Skin epidermis (tissue), 12 donors: ENCODE data around the gene NR1H4.
"Not testable (repeated sequence)": the region's sequence is repeated elsewhere in the genome, so short reads cannot be mapped to it uniquely, and the experiment has no call there.

Experiments used
- H3K27ac ChIP-seq, 21 experiments: fragments of 200-600 bp; sonication (generic) in 11 of 21; one replicate each; pipeline ENCODE4 v1.5.0; 2020; ENCODE audit warnings: mild to moderate bottlenecking in 3 of 21, inconsistent platforms in 2 of 21, moderate library complexity in 2 of 21
- H3K4me3 ChIP-seq, 7 experiments: fragments of 200-600 bp; sonication (generic) in 2 of 7; one replicate each; pipeline ENCODE4 v1.5.0; 2020; ENCODE audit warnings: inconsistent platforms in 2 of 7, mild to moderate bottlenecking in 2 of 7, moderate library complexity in 1 of 7

NR1H4 gene

DNA sequence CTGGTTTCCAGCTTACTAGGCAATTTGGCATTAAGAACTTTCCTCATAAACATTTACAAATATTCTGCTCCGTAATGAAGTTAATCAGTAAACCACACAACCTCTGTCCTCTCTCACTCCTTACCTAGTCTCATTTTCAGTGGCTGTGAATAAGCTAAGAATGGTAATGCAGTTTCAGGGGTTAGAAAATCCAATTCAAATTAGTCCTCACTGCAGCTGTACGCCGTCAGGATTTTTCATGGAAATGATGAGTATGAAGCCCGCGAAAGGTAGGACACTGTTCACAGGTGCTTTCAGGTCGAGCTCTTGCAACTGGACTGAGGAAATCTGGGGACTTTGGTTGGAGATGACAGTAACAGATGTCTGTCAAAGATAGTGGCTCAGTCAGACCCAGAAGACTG lies 29.6 kb downstream of the NR1H4 start:
- no peak overlapping the region for H3K4me3 ChIP-seq
- no peak overlapping the region for H3K27ac ChIP-seq

DNA sequence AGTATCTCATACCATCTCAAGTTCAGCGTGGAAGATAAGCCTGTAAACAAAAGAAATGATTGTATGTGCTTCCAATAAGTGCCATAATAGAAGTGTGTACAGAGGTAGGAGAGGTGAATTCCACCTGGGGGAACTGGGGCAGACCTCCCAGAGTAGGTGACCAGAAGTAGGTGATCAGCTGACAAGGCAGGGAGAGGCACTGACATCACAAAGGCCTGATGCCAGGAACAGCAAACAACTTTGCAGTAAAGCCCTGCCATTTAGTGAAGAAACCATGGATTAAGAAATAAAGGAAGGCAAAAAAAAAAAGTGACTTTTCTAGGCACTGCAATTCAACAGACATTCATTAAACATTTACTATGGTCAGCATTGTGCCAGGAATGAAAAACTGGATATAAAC lies 31.1 kb downstream of the NR1H4 start:
- H3K27ac ChIP-seq: no peak overlapping the region
- H3K4me3 ChIP-seq: no peak overlapping the region

GRCh38 chr12:100508751-100509150 lies 35.1 kb downstream of the NR1H4 start:
- Histone ChIP-seq H3K27ac (no peak overlapping the region), H3K4me3 (no peak overlapping the region)

DNA sequence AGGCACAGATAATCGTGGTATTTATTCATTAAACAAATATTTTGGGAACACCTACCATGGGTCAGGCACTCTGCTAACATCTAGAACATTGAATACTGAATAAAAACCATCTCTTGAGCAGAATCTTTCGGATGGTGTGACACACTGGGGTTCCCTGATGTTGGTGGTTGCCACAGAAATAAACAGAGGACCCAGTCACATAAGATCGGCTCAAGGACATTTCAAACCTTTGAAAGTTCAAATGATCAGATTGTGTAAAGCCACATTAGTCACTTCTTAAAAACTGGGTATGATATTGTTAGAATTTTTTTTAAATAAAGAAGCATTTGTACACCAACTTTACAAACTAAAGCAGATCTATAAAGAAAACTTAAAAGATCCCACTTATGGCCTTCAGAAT lies 39.0 kb downstream of the NR1H4 start:
- Histone ChIP-seq H3K4me3 (no peak overlapping the region), H3K27ac (no peak overlapping the region)

DNA sequence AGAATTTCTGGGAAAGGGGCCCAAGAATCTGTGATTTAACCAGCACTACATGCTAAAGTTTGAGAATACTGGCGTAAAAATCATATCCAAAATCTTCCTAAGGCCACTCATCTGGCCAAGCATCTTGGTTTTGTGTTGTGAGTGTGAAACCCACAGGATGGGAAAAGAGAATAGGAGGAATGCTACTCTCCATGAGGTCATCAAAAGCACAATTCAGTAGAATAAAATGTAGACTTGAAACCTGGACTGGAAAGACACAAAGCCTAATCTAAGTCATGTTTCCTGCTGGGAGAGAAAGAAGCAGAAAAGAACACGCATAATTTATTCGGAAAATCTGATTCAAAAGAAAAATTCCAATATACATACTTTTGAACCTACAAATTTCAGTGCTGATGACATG lies 42.3 kb downstream of the NR1H4 start:
- no peak overlapping the region for H3K27ac ChIP-seq

GRCh38 chr12:100518376-100518775 lies 44.7 kb downstream of the NR1H4 start:
- Histone ChIP-seq H3K27ac (no peak overlapping the region), H3K4me3 (no peak overlapping the region)

More for the DNA sequence above, 42.3 kb downstream of the NR1H4 start:
- H3K4me3 ChIP-seq: no peak overlapping the region

DNA sequence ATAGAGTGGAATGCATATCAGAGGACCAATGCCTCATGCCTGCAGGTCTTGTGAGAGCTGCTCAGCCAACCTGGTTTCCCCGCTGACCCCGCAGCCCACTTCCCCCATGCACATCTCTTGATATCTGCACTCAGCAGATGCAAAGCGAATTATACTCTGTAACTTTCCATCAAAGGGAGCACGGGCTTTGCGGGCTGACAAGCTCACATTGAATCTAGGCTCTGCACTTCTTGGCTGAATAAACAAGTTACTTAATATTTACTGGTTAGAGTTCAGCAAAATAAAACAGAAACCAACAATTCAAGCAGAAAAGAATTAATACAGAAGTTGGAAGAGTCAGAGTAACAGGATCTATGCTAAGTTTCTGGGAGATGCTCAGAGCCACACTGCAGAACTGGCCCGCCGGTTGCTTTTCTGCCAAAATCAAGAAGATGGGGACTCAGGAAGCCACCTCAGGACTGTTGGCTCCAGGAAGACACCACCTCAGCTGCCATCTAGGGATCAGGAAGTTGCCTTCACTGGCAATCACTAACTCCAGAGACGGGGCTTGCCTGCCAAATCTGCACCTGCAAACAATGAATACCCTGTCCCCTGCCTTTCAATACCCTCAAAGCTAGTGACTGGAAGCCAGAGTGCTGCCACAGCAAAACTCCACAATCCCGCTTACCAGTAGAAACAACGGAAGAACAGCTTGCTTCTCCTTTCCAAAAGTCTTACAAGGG lies 46.5 kb downstream of the NR1H4 start:
- Histone ChIP-seq H3K4me3 (no peak overlapping the region), H3K27ac (no peak overlapping the region)

DNA sequence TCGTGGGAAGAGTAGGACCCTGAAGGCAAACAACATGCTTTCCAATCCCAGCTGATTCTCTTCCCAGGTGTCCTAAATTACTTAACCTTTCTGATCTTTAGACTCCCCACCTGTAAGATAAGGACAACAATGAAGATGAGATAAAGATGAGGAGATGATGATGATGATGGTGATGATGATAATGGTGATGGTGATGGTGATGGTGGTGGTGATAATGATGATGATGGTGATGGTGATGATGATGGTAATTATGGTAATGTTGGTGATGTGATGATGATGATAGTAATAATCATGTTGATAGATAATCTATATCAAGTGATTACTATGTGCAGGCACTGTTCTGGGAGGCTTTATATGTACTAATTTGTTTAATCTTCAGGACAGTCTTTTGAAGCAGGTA lies 48.3 kb downstream of the NR1H4 start:
- no peak overlapping the region for H3K27ac ChIP-seq
- no peak overlapping the region for H3K4me3 ChIP-seq

DNA sequence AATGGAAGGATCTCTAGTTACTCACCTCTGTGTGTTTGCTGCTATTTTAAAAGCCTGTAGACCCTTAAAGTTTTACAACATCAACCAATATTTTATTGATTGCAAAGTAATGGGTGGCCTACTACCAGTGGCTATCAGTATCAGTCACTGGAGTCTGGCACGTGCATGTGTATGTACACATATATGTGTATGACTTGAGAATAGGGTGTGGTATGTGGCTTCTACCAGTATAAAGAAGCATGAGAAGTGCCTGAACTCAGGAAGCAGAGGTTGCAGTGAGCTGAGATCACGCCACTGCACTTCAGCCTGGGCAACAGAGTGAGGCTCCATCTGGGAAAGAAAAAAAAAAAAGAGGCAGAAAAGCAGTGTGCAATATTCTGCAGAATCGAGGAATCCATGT lies 54.4 kb downstream of the NR1H4 start:
- no peak overlapping the region for H3K27ac ChIP-seq
- no peak overlapping the region for H3K4me3 ChIP-seq

DNA sequence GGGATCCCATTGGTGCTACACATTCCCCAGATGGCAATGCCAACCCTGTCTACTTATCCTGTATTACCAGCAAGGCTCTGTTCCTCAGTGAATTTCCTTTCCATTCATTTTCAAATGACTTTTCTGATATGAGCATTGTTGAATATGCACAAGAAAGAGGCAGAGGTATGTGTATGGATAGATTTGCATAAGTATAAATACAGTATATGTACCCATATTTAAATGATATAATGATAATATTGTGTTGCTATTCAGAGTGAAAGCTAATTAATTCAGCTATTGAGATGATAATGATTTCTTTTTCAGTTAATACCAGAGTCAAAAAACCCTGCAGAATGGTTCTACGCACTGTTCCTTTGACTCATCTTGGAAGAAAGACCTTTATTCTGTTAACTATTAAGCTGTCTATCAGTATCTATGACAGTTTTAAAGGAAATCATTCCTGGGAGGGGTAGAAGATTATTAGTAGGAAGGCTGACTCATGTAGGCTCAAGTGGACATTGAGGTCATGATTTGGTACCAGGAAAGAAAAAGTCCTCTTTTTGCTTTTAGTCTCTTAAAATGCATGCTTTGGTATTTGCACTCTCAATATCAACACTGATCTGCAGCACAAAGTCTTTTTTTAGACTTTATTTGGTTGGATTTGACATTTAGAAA lies 54.9 kb downstream of the NR1H4 start:
- Histone ChIP-seq H3K4me3 (no peak overlapping the region), H3K27ac (no peak overlapping the region)

GRCh38 chr12:100529756-100530350 lies 56.2 kb downstream of the NR1H4 start:
- no peak overlapping the region for H3K4me3 ChIP-seq
- no peak overlapping the region for H3K27ac ChIP-seq

DNA sequence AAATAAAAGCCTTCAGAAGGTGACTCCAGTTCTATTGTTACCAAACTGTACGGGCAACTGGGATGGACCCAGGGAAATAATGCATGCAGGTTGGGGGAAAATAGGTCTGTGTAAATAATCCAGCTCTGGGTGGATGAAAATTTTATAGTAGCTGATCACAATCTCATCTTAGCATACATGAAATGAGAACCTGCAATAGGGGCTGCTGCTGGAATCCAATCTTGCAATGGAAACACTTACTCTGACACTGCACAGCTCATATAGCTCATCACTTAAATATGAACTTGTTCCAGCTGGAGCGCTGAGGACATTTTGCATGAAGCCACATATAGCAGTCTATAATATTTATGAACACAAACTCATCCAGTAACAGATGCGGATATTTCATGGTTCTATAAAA lies 59.7 kb downstream of the NR1H4 start:
- Histone ChIP-seq H3K27ac (no peak overlapping the region), H3K4me3 (no peak overlapping the region)

GRCh38 chr12:100534625-100535227 lies 61.1 kb downstream of the NR1H4 start:
- Histone ChIP-seq H3K4me3 (no peak overlapping the region), H3K27ac (no peak overlapping the region)

- no peak overlapping the region for H3K4me3 ChIP-seq
These were observed 65.5 kb downstream of the NR1H4 start for GRCh38 chr12:100539202-100539601.

GRCh38 chr12:100544165-100544564 lies 70.5 kb downstream of the NR1H4 start:
- no peak overlapping the region for H3K27ac ChIP-seq
- no peak overlapping the region for H3K4me3 ChIP-seq

More at GRCh38 chr12:100539202-100539601, 65.5 kb downstream of the NR1H4 start:
- H3K27ac ChIP-seq: no peak overlapping the region

DNA sequence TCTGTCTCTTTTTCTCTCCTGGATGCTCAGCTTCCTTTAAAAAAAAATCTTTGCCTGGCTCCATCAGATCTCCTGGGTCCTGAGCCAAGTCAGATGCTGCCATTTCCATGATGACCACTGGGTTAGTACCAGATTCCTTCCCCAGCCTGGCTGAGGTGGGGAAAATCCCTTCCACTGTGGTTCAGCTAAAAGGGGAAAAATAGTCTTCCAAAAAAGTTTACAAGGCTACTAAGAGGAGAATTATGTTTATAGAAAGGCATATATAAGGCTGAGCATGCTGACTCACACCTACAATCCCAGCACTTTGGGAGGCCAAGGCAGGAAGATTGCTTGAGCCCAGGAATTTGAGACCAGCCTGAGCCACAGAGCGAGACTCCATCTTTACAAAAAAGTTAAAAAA lies 71.4 kb downstream of the NR1H4 start:
- Histone ChIP-seq H3K4me3 (no peak overlapping the region), H3K27ac (no peak overlapping the region)

- Histone ChIP-seq H3K27ac (no peak overlapping the region), H3K4me3 (no peak overlapping the region)
These were observed 80.3 kb downstream of the NR1H4 start for GRCh38 chr12:100553936-100554335.

DNA sequence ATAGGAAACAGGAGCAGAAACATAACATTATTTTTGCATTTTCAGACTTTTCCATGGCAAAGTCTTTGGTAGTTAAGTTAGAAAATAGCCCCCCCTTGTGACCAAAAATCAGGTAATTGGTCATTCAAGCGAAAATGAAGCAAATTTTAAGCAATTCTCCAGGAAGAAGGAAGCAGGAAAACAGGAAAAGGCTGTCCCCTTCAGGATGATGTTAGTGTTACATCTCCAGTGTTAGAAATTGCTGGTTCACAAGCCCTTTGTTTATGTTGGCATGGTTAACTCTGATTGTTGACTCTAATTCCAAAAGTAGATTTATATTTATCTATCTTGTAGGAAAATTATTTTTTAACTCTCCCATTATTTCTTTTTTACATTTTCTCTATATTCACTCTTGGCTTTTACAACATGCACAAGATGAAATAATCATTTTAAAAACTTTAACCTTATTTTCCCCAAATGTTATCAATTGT lies 81.0 kb downstream of the NR1H4 start:
- Histone ChIP-seq H3K4me3 (no peak overlapping the region), H3K27ac (no peak overlapping the region)

DNA sequence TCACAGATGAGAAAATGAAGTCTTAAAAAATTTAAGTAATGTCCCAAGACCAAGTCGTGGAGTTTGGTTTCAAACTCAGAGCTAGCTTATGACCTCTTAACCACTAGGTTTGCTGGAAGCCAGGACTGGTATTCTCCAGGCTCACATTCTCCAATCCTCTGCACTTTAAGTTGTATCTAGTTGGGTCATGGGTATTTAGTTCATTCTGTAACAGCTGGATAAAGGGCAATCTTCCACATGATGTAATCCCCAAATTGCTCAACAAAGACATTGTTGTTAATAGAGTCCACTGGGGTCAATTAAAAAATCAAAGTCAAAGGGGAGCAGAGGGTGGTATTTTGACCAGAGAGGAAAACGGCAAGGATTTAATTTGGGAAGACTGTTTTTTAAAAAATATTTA lies 82.1 kb downstream of the NR1H4 start:
- Histone ChIP-seq H3K27ac (no peak overlapping the region), H3K4me3 (no peak overlapping the region)

DNA sequence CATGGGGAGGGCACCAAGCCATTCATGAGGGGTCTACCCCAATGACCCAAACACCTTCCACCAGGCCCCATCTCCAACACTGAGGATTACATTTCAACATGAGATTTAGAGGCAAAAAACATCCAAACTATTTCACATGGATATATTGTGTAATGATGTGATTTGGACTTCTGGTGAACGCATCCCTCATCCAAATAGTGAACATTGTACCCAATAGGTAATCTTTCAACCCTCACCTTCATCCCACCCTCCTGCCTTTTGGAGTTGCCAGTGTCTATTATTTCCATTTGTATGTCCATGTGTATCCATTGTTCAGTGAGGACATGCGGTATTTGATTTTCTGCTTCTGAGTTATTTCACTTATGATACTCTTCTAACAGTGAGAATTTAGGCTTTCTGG lies 83.7 kb downstream of the NR1H4 start:
- Histone ChIP-seq H3K27ac (no peak overlapping the region), H3K4me3 (no peak overlapping the region)

DNA sequence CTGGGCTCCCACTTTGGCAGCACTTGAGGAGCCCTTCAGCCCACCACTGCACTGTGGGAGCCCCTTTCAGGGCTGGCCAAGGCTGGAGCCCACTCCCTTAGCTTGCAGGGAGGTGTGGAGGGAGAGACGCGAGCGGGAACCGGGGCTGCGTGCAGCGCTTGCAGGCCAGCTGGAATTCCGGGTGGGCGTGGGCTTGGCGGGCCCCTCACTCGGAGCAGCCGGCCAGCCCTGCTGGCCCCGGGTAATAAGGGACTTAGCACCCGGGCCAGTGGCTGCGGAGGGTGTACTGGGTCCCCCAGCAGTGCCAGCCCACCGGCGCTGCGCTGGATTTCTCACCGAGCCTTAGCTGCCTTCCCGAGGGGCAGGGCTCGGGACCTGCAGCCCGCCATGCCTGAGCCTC lies 85.6 kb downstream of the NR1H4 start:
- H3K4me3 ChIP-seq, H3K27ac ChIP-seq: not testable (repeated sequence)
